Measurements from ENCODE around the gene GSAP. TPM values are rescaled to one million over a fixed set of nuclear protein-coding genes. Genes with fewer than 3 reads are reported as not detected.
A peak's percentile ranks its signal among the peaks of the same experiment; 100 is the strongest.

The GSAP gene
- total RNA-seq, 4 donors from 2014 or later, result 6.8 to 11.4 (median 9.3) TPM

GRCh38 chr7:77328669-77329068, 87.5 kb downstream of the GSAP start:
- DNase-seq (ENCODE audit: low spot score in 2 of 2), result no peak
- intact Hi-C loops (cut with DNase I; ENCODE audit: low total_unique reads), result no loop called here
- H3K4me3 ChIP-seq (ENCODE audit: low read depth, poor library complexity, severe bottlenecking), result no peak overlapping the region
- 3 to 12% methylated on average over 1 of the region's 1 CpG for WGBS, 2 donors
- no peak for TF ChIP-seq POLR2A (IDR thresholded peaks at IDR 0.05)

- H3K4me3 ChIP-seq (ENCODE audit: low read depth, poor library complexity, severe bottlenecking), result no peak overlapping the region
- TF ChIP-seq POLR2A (IDR thresholded peaks at IDR 0.05) (no peak), CTCF (IDR thresholded peaks at IDR 0.05) (no peak)
- DNase-seq (ENCODE audit: low spot score in 2 of 2), result no peak
- intact Hi-C loops (cut with DNase I; ENCODE audit: low total_unique reads), result no loop called here
- 6 to 17% methylated on average over 6 of the region's 6 CpGs for WGBS, 2 donors
These were observed 88.1 kb downstream of the GSAP start for GRCh38 chr7:77327932-77328628.

GRCh38 chr7:77327067-77327931, 88.8 kb downstream of the GSAP start:
- intact Hi-C loops (cut with DNase I; ENCODE audit: low total_unique reads), result no loop called here
- TF ChIP-seq CTCF (IDR thresholded peaks at IDR 0.05) (no peak), POLR2A (IDR thresholded peaks at IDR 0.05) (no peak)
- H3K4me3 ChIP-seq (ENCODE audit: low read depth, poor library complexity, severe bottlenecking), result no peak overlapping the region
- WGBS, 2 donors, result 33% methylated on average over 9 to 12 of the region's 12 CpGs
- DNase-seq (ENCODE audit: low spot score in 2 of 2), result peak; percentile 65 to 90

GRCh38 chr7:77326131-77326530, 90.0 kb downstream of the GSAP start:
- WGBS, 2 donors, result 80 to 90% methylated on average over 3 of the region's 3 CpGs
- no peak for DNase-seq (ENCODE audit: low spot score in 2 of 2)
- H3K4me3 ChIP-seq (ENCODE audit: low read depth, poor library complexity, severe bottlenecking), result no peak overlapping the region
- intact Hi-C loops (cut with DNase I; ENCODE audit: low total_unique reads), result no loop called here
- TF ChIP-seq POLR2A (IDR thresholded peaks at IDR 0.05) (no peak), CTCF (IDR thresholded peaks at IDR 0.05) (no peak)

- no peak for TF ChIP-seq POLR2A (IDR thresholded peaks at IDR 0.05)
- no peak for TF ChIP-seq CTCF (IDR thresholded peaks at IDR 0.05)
- no peak overlapping the region for H3K4me3 ChIP-seq (ENCODE audit: low read depth, poor library complexity, severe bottlenecking)
- 47 to 64% methylated on average over 2 of the region's 2 CpGs for WGBS, 2 donors
- intact Hi-C loops (cut with DNase I; ENCODE audit: low total_unique reads), result no loop called here
- no peak for DNase-seq (ENCODE audit: low spot score in 2 of 2)
These were observed 94.8 kb downstream of the GSAP start for GRCh38 chr7:77321300-77321699.

GRCh38 chr7:77320714-77321113, 95.4 kb downstream of the GSAP start:
- intact Hi-C loops (cut with DNase I; ENCODE audit: low total_unique reads), result no loop called here
- no peak for DNase-seq (ENCODE audit: low spot score in 2 of 2)
- no peak for TF ChIP-seq CTCF (IDR thresholded peaks at IDR 0.05)
- TF ChIP-seq POLR2A (IDR thresholded peaks at IDR 0.05), result no peak
- WGBS, 2 donors, result 44 to 59% methylated on average over 2 of the region's 2 CpGs
- no peak overlapping the region for H3K4me3 ChIP-seq (ENCODE audit: low read depth, poor library complexity, severe bottlenecking)

All from lower leg skin (tissue), 4 donors.